Measurements from ENCODE around the gene INSIG1.
A peak's percentile ranks its signal among the peaks of the same experiment; 100 is the strongest.

Gene INSIG1

DNA sequence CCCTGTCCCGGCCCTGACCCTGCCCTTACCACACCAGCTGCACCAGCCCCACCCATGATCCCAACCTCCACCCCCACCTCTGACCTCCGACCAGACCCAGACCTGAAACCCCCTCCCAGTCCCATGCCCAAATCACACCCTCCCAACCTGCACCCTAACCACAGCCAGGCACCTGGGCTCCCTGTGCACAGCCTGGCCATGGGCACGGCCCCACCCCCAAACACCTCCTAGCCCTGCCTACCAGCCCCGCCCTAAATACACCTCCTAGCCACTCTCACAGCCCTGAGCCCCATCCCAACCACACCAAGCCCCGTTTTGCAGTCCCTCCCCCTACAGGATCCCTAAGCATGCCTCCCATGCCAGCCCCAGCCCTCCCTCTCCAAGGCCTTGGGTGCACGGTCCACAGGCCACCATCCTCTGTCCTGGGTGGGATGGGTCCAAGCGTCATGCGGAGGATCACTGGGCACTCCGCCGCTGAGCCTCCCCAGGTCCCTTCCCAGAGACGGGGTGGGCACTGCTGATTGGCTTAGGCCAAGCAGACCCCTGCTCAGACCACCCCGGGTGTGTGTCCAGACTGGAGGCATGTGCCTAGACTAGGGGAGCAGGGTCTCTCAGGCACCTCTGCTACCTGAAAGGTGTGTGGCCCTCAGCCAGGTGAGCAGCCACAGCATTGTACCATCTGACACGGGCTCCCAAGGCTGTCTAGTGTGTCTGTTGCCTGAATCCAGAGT, 30.1 kb downstream of the INSIG1 start:
- no peak overlapping the region for H3K27ac ChIP-seq
- no peak for DNase-seq (ENCODE audit: low spot score)
- H3K4me3 ChIP-seq: no peak overlapping the region
- TF ChIP-seq, protein P1, sequence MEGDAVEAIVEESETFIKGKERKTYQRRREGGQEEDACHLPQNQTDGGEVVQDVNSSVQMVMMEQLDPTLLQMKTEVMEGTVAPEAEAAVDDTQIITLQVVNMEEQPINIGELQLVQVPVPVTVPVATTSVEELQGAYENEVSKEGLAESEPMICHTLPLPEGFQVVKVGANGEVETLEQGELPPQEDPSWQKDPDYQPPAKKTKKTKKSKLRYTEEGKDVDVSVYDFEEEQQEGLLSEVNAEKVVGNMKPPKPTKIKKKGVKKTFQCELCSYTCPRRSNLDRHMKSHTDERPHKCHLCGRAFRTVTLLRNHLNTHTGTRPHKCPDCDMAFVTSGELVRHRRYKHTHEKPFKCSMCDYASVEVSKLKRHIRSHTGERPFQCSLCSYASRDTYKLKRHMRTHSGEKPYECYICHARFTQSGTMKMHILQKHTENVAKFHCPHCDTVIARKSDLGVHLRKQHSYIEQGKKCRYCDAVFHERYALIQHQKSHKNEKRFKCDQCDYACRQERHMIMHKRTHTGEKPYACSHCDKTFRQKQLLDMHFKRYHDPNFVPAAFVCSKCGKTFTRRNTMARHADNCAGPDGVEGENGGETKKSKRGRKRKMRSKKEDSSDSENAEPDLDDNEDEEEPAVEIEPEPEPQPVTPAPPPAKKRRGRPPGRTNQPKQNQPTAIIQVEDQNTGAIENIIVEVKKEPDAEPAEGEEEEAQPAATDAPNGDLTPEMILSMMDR (IDR thresholded peaks at IDR 0.05): no peak

DNA sequence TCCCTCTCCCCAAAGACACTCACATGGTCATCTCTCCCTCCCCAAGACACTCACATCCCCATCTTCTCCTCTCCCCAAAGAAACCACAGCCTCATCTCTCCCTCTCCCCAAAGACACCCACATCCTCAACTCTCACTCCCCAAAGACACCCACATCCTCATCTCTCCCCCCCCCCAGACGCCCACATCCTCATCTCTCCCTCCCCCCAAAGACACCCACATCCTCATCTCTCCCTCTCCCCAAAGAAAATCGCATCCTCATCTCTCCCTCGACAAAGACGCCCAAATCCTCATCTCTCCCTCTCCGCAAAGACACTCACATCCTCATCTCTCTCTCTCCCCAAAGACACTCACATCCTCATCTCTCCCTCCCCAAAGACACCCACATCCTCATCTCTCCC, 31.5 kb downstream of the INSIG1 start:
- TF ChIP-seq, protein P1 (IDR thresholded peaks at IDR 0.05): no peak
- Histone ChIP-seq H3K4me3 (no peak overlapping the region), H3K27ac (no peak overlapping the region)
- DNase-seq (ENCODE audit: low spot score): no peak

DNA sequence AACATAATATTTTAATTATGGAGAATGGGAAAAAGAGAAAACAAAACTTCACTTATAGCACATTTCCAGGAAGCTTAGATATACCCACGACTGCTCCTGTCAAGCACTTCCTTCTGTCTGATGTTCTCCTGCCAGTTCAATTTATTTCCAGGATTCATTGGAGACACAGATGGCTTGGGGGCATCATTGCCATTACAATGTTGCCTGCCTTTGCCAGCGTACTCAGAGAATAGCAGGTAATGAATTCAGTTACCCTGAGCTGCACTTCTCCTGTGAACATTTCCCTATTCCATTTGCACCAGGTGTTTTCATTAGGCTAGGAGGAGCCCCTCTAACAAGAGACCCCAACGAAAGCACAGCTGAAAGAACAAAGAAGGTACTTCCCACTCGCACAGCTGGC, 33.7 kb downstream of the INSIG1 start:
- Histone ChIP-seq H3K4me3 (no peak overlapping the region), H3K27ac (no peak overlapping the region)
- TF ChIP-seq, protein P1 (IDR thresholded peaks at IDR 0.05): no peak
- DNase-seq (ENCODE audit: low spot score): no peak

DNA sequence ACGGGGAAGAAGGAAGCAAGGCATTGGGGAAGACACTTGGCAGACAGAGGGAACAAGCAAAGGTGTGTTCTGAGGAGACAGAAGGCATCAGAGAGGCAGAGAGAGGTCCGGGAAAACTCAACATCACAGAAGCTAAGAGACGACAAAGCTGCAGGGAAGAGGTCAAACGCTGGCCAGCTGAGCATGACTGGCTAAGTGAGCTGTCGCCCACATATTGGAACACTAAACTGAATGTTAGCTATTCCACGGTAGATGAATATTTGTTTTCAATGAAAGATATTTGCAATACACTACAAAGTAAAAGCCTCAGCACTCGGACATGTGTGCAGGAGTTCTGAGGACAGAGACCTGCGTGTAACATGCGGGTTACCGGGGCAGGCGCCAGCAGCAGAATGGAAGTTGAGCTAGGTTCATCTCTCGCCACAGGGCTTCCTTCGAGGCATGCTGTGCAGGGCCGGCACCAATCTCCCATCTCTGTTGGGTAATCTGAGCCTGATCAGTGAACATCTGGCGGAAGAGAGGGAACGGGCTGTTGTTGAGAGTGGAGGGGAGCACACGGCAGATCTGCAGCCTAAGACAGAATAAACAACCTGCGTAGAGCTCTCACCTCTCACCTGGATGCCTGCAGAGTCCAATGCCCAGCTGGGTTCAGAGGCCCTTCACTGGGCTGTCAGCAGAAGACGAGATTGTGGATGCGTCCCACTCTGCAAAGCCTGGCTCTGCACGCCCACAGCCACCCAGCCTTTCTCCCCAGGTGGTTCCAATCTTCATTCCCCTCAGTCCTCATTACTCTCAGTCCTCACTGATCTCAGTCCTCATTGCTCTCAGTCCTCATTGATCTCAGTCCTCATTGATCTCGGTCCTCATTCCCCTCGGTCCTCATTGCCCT, 35.9 kb downstream of the INSIG1 start:
- no peak overlapping the region for H3K4me3 ChIP-seq
- DNase-seq (ENCODE audit: low spot score): no peak
- TF ChIP-seq, protein P1 (IDR thresholded peaks at IDR 0.05): no peak

DNA sequence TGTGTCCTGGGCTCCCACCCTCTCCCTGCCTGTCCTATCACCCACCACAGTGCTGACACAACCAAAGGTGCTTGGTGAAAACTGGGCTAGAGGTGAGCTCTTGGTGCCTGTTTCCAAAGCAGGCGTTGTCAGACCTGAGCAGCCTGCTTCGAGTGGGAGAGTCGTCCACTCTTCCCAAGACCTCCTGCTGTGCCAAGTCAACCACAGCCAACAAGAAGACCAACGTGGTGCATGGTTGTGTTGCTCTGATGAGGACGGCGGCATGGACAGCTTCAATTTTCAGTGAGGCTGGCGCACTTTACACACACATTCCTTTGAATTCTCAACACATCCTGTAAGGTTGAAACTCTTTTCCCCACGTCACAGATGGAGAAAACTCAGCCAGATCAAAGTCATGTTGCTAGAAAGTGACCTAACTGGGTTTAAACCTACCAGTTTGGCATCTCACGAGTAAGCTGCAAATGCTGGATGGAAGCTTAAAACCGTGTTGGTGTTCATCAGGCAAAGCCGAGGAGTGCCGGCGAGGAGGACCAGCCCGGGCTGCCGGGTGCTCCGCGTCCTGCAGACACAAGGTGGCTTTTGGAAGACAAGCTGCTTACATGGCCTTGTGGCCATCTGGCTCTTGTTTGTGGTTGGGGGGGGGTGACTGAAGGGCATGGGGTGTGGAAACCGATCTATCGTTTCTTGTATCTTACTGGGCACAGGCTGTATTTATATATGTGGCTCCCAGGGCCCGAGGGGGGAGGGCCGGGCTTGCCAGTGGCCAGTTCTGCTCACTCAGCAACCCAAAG, 39.3 kb downstream of the INSIG1 start:
- no peak overlapping the region for H3K27ac ChIP-seq
- TF ChIP-seq, protein P1 (IDR thresholded peaks at IDR 0.05): no peak
- peak; percentile 29 for DNase-seq (ENCODE audit: low spot score)
- no peak overlapping the region for H3K4me3 ChIP-seq

More for the DNA sequence above, 35.9 kb downstream of the INSIG1 start:
- no peak overlapping the region for H3K27ac ChIP-seq

DNA sequence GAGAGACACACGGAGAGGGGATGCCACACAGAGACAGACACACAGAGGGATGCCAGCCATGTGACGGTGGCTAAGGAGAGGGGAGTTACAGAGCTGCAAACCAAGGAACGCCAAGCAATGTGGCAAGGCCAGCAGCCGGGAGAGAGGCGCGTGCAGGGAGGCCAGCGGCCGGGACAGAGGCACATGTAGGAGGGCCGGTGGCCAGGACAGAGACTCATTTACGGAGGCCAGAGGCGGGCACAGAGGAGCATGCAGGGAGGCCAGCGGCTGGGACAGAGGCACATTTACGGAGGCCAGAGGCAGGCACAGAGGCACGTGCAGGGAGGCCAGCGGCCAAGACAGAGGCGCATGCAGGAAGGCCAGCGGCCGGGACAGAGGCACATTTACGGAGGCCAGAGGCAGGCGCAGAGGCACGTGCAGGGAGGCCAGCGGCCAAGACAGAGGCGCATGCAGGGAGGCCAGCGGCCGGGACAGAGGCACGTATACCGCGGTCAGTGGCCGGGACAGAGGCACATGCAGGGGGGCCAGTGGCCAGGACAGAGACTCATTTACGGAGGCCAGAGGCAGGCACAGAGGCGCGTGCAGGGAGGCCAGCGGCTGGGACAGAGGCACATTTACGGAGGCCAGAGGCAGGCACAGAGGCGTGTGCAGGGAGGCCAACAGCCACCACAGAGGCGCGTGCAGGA, 40.4 kb downstream of the INSIG1 start:
- DNase-seq (ENCODE audit: low spot score): peak; percentile 52
- Histone ChIP-seq H3K4me3 (no peak overlapping the region), H3K27ac (no peak overlapping the region)
- TF ChIP-seq, protein P1 (IDR thresholded peaks at IDR 0.05): no peak
